Sigmoid colon (tissue), 4 donors: Measurements from ENCODE around the gene NREP.

ENCODE experiments used
- CTCF ChIP-seq, 4 experiments: fragments of 450-650 bp in 3 of 4; fragments of 200-600 bp in 1 of 4; IDR thresholded peaks; one replicate each; pipeline ENCODE4 v1.5.1; 2016 to 2019; ENCODE audit warnings: antibody characterized with exemption in 4 of 4, mild to moderate bottlenecking in 3 of 4, moderate library complexity in 2 of 4
- POLR2A ChIP-seq, 2 donors: fragments of 450-650 bp; IDR thresholded peaks; one replicate each; pipeline ENCODE4 v1.6.1; 2016; ENCODE audit warnings: antibody characterized with exemption in 2 of 2, mild to moderate bottlenecking in 2 of 2, moderate library complexity in 2 of 2
- POLR2AphosphoS5 ChIP-seq, 4 donors: sonication (generic); formaldehyde crosslinking; IDR thresholded peaks; one replicate each; pipeline ENCODE4 v1.6.1; 2017; ENCODE audit warnings: antibody characterized with exemption in 4 of 4

- TF ChIP-seq CTCF (IDR thresholded peaks at IDR 0.05) (no peak), POLR2AphosphoS5 (IDR thresholded peaks at IDR 0.05) (no peak), POLR2A (IDR thresholded peaks at IDR 0.05) (no peak)
Observed at GRCh38 chr5:111738118-111738517, 18.9 kb downstream of the NREP start.
